Measurements from ENCODE around the gene SPHKAP.
"Not testable (repeated sequence)": the region's sequence is repeated elsewhere in the genome, so short reads cannot be mapped to it uniquely, and the experiment has no call there.

The SPHKAP gene

GRCh38 chr2:228181098-228182019, at the start of gene SPHKAP:
SPHKAP (minus strand) TSS chr2:228181687; CDS start chr2:228181598, 89 bp downstream.
- H3K27ac ChIP-seq: no peak within 1 kb of the TSS
- peaks cover 0 to 18% of the 10 kb centered on the region in 2 donors for H3K27me3 ChIP-seq
- peaks cover 0 to 5% (median 0%) of the 10 kb centered on the region in 4 donors for H3K4me1 ChIP-seq
- intact Hi-C loops (cut with DNase I; ENCODE audit: low total_unique reads): no loop called here
- no peaks in the 10 kb centered on the region for H3K36me3 ChIP-seq
- DNase-seq: peak in 1 of 2 donors; percentile 51
- H3K9me3 ChIP-seq: no peaks in the 10 kb centered on the region
- no peak for TF ChIP-seq CTCF (IDR thresholded peaks at IDR 0.05)
- peak within 1 kb of the TSS; percentile 10 to 29 for H3K4me3 ChIP-seq

- intact Hi-C loops (cut with DNase I; ENCODE audit: low total_unique reads): no loop called here
- Histone ChIP-seq H3K9me3 (no peaks in the 10 kb centered on the region), H3K27me3 (no peaks in the 10 kb centered on the region), H3K27ac (no peak overlapping the region), H3K36me3 (no peaks in the 10 kb centered on the region), H3K4me3 (no peak overlapping the region), H3K4me1 (no peaks in the 10 kb centered on the region)
- TF ChIP-seq CTCF (IDR thresholded peaks at IDR 0.05): no peak
- no peak for DNase-seq
These were observed 46.0 kb upstream of the SPHKAP start for GRCh38 chr2:228227466-228227865.

GRCh38 chr2:228224410-228224809, 42.9 kb upstream of the SPHKAP start:
- H3K36me3 ChIP-seq: no peaks in the 10 kb centered on the region
- H3K27me3 ChIP-seq: no peaks in the 10 kb centered on the region
- DNase-seq: no peak
- no peak overlapping the region for H3K4me3 ChIP-seq
- H3K27ac ChIP-seq: no peak overlapping the region
- H3K4me1 ChIP-seq: no peaks in the 10 kb centered on the region
- intact Hi-C loops (cut with DNase I; ENCODE audit: low total_unique reads): no loop called here
- no peaks in the 10 kb centered on the region for H3K9me3 ChIP-seq
- no peak for TF ChIP-seq CTCF (IDR thresholded peaks at IDR 0.05)

- intact Hi-C loops (cut with DNase I; ENCODE audit: low total_unique reads): not testable (repeated sequence)
These were observed 37.1 kb upstream of the SPHKAP start for GRCh38 chr2:228218593-228218992.

GRCh38 chr2:228197504-228197903, 16.0 kb upstream of the SPHKAP start:
- intact Hi-C loops (cut with DNase I; ENCODE audit: low total_unique reads): no loop called here
- Histone ChIP-seq H3K4me3 (no peak overlapping the region), H3K27me3 (no peaks in the 10 kb centered on the region), H3K9me3 (no peaks in the 10 kb centered on the region), H3K36me3 (no peaks in the 10 kb centered on the region), H3K27ac (no peak overlapping the region), H3K4me1 (no peaks in the 10 kb centered on the region)
- TF ChIP-seq CTCF (IDR thresholded peaks at IDR 0.05): no peak
- no peak for DNase-seq

More at GRCh38 chr2:228218593-228218992, 37.1 kb upstream of the SPHKAP start:
- H3K36me3 ChIP-seq, H3K27ac ChIP-seq, H3K27me3 ChIP-seq, H3K9me3 ChIP-seq, H3K4me1 ChIP-seq, DNase-seq, H3K4me3 ChIP-seq: not testable (repeated sequence)

Measured in tibial artery (tissue), 4 donors.